ENCODE data around the gene RMC1. TPM values are rescaled to one million over a fixed set of nuclear protein-coding genes. Genes with fewer than 3 reads are reported as not detected.
"Not testable (repeated sequence)": the region's sequence is repeated elsewhere in the genome, so short reads cannot be mapped to it uniquely, and the experiment has no call there.

The RMC1 gene
- total RNA-seq, 1 experiment from 2014 or later = 32.9 TPM

GRCh38 chr18:23569299-23570063 is 66.2 kb downstream of the RMC1 start:
- in situ Hi-C loops (cut with HindIII; ENCODE audit: low pct_unique_long_range_greater_than_20kb, low sequenced_read_pairs) = no loop called here
- no peak for DNase-seq (ENCODE audit: low read depth, low spot score)

- DNase-seq (ENCODE audit: low read depth, low spot score) = no peak
- in situ Hi-C loops (cut with HindIII; ENCODE audit: low pct_unique_long_range_greater_than_20kb, low sequenced_read_pairs) = no loop called here
These were observed 67.7 kb downstream of the RMC1 start for GRCh38 chr18:23570912-23571504.

GRCh38 chr18:23572012-23572411 is 68.7 kb downstream of the RMC1 start:
- in situ Hi-C loops (cut with HindIII; ENCODE audit: low pct_unique_long_range_greater_than_20kb, low sequenced_read_pairs) = no loop called here
- DNase-seq (ENCODE audit: low read depth, low spot score) = no peak

DNA sequence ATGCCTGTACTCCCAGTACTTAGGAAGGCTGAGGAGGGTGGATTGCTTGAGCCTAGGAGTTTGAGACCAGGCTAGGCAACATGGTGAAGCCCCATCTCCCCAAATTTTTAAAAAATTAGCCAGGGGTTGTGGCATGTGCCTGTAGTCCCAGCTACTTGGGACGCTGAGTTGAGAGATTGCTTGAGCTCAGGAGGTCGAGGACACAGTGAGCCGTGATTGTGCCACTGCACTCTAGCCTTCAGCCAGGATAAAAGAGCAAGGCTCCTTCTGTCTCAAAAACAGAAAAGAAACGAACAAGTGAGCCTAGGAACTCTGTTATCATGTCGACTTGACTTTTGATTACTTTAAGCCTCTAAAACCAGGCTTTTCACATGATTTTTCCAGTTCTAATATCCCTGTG is 69.3 kb downstream of the RMC1 start:
- in situ Hi-C loops (cut with HindIII; ENCODE audit: low pct_unique_long_range_greater_than_20kb, low sequenced_read_pairs) = no loop called here
- no peak for DNase-seq (ENCODE audit: low read depth, low spot score)

DNA sequence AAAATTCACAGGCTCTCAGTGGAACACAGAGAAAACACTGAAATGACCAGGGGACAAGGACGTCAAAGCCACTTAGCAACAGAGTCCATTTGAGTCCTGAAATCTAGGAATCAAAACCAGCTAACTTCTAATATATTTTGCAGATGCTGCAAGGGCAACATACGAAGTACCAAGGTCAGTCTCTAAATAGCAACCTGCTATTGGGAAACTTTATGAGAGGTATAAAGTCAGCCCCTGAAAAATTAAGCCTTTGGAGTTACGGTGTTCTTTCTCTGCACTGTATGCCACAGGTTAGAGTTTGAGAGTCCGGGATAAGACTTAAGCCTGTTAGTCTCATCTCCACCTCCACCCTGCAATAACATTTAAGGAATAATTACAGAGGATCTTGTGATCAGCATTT is 69.7 kb downstream of the RMC1 start:
- in situ Hi-C loops (cut with HindIII; ENCODE audit: low pct_unique_long_range_greater_than_20kb, low sequenced_read_pairs) = no loop called here
- no peak for DNase-seq (ENCODE audit: low read depth, low spot score)

GRCh38 chr18:23573626-23574431 is 70.5 kb downstream of the RMC1 start:
- DNase-seq (ENCODE audit: low read depth, low spot score) = peak; percentile 67
- in situ Hi-C loops (cut with HindIII; ENCODE audit: low pct_unique_long_range_greater_than_20kb, low sequenced_read_pairs) = no loop called here

DNA sequence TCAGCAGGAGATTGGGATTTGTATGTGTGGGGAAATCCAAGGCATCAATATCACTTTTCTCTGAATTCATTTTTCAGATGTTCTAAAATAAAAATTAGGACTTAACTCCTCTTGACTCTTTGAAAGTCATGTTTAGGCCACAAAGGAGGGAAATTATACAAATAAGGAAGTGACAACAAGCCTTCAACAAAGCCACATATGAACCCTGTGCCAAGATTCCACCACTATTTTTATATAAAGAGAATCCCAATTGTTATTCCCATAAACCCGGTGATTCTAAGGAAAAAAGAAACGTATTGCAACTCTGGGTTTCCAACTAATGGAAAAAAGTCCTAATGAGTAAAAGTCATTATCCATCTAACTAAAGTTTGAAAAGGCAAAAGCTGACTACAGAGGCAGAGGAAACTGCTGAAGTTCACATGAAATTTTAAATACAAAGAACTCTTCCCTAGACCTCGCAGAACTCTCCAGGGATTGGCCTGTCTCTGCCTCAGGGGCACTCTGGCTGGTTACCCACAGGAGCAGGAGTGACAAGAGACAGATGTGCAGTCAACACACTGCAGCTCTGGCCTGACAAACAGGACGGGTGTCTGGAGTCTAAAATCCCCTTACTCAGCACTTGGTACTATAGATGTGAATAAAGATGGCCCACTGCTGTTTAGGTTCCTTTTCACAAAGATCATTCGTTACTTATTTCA is 71.4 kb downstream of the RMC1 start:
- no peak for DNase-seq (ENCODE audit: low read depth, low spot score)
- in situ Hi-C loops (cut with HindIII; ENCODE audit: low pct_unique_long_range_greater_than_20kb, low sequenced_read_pairs) = no loop called here

GRCh38 chr18:23575309-23575651 is 72.0 kb downstream of the RMC1 start:
- in situ Hi-C loops (cut with HindIII; ENCODE audit: low pct_unique_long_range_greater_than_20kb, low sequenced_read_pairs) = no loop called here
- no peak for DNase-seq (ENCODE audit: low read depth, low spot score)

- DNase-seq (ENCODE audit: low read depth, low spot score); in situ Hi-C loops (cut with HindIII; ENCODE audit: low pct_unique_long_range_greater_than_20kb, low sequenced_read_pairs): not testable (repeated sequence)
These were observed 74.2 kb downstream of the RMC1 start for GRCh38 chr18:23577521-23577920.

GRCh38 chr18:23578067-23578701 is 74.9 kb downstream of the RMC1 start:
- in situ Hi-C loops (cut with HindIII; ENCODE audit: low pct_unique_long_range_greater_than_20kb, low sequenced_read_pairs) = no loop called here
- DNase-seq (ENCODE audit: low read depth, low spot score) = no peak

DNA sequence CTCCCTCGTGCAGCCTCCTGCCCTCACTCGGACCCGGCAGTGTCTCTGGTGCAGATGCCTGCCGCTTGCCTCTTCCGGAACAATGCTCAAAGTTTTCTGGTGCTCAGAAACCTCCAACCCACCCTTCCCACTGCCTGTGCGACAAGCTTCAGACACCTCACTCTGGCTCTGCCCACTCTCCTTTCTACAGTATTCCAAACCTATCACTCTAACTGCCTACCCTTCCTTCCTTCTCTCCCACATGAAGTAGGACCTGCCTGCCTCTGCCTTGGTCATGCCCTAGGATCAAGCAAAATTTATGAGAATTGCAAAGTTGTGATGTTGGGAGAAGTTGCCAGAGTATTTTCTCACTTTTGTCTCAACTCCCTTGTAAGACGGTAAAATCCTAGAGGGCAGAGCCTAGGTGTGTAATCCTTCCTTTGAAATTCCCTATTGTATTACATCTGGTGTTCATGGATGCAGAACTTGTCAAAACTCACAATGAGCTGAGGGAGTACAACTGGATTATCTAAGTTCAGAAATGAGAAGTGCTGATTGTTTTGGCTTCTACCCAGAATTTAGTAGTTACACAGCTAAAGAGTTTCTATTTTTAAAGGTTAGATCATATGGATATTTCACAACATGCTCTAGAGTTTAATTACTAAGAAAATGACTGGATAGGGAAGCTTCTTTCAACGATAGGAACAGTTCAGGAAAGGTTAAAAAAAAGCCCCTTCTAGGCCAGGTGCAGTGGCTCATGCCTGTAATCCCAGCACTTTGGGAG is 75.8 kb downstream of the RMC1 start:
- in situ Hi-C loops (cut with HindIII; ENCODE audit: low pct_unique_long_range_greater_than_20kb, low sequenced_read_pairs) = no loop called here
- no peak for DNase-seq (ENCODE audit: low read depth, low spot score)

DNA sequence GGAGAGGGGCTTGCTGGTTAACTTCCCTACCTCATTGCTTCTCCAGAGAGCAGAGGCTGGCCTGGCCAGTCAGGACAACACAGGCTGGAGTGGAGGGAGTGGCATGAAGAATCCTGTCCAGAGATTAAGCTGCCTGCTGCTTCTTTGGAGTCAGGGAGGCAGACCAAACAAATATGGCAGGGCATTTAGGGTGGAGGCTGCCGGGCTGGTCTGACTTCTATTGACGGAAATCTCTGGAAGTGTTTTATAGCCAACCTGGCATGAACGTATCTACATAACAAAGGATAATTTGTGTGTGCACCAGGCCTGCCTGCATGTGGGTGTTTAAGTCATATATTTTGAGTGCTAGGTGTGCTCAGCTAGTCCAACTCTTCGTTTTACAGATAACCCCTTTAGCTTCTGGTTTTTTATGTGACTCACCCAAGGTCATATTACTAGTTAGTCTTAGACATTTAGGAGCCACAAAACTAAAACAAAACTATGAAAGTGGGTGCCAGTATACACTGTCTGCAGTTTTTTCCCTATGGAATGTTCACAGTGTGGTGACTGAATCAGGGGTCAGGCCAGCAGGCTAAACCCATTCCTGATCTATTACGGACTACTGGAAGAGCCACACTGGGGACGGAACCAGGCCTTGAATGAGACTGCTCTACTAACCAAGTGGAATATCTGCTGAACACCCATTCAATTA is 77.5 kb downstream of the RMC1 start:
- in situ Hi-C loops (cut with HindIII; ENCODE audit: low pct_unique_long_range_greater_than_20kb, low sequenced_read_pairs) = no loop called here
- no peak for DNase-seq (ENCODE audit: low read depth, low spot score)

Small RNAs within 50 kb of the gene (small RNA-seq; reads per million reads assigned to genes)
- 0 reads per million in 2 experiments for gene AC026634.1
- 0 reads per million in 2 experiments for gene RF00019

Other genes starting within 250 kb of the RMC1 start
- gene RIOK3, start 50.2 kb upstream of the RMC1 start, total RNA-seq (2014; rRNA removed; shearing (Covaris generic)) = 52.4 and 58.5 TPM in 2 replicates
- 37.8 and 39.4 TPM in 2 replicates for gene NPC1, start 83.0 kb downstream of the RMC1 start, total RNA-seq (2014; rRNA removed; shearing (Covaris generic))
- 3.2 and 3.4 TPM in 2 replicates for gene ANKRD29, start 159.4 kb downstream of the RMC1 start, total RNA-seq (2014; rRNA removed; shearing (Covaris generic))
- gene LAMA3, start 185.9 kb downstream of the RMC1 start, total RNA-seq (2014; rRNA removed; shearing (Covaris generic)) = 0.67 and 1.1 TPM in 2 replicates